KOPT-K1 (cell line): ENCODE results near the gene VEGFB.

ENCODE experiments used
- H3K27ac ChIP-seq: fragments of 200-600 bp; sonication (generic); 2 replicates; pipeline ENCODE4 v1.5.1; 2016; ENCODE audit warnings: antibody characterized with exemption, mild to moderate bottlenecking, low read depth, low read length; ENCODE audit not compliant: poor library complexity, severe bottlenecking
- H3K36me3 ChIP-seq: fragments of 200-600 bp; sonication (generic); 2 replicates; pipeline ENCODE4 v1.5.1; 2017; ENCODE audit warnings: antibody characterized with exemption, mild to moderate bottlenecking, low read length, moderate library complexity; ENCODE audit not compliant: insufficient read depth
- H3K9me3 ChIP-seq: fragments of 200-600 bp; sonication (generic); 2 replicates; pipeline ENCODE4 v1.5.1; 2017; ENCODE audit warnings: antibody characterized with exemption, low read length, mild to moderate bottlenecking; ENCODE audit not compliant: insufficient read depth, poor library complexity, severe bottlenecking

The VEGFB gene, protein sequence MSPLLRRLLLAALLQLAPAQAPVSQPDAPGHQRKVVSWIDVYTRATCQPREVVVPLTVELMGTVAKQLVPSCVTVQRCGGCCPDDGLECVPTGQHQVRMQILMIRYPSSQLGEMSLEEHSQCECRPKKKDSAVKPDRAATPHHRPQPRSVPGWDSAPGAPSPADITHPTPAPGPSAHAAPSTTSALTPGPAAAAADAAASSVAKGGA

DNA sequence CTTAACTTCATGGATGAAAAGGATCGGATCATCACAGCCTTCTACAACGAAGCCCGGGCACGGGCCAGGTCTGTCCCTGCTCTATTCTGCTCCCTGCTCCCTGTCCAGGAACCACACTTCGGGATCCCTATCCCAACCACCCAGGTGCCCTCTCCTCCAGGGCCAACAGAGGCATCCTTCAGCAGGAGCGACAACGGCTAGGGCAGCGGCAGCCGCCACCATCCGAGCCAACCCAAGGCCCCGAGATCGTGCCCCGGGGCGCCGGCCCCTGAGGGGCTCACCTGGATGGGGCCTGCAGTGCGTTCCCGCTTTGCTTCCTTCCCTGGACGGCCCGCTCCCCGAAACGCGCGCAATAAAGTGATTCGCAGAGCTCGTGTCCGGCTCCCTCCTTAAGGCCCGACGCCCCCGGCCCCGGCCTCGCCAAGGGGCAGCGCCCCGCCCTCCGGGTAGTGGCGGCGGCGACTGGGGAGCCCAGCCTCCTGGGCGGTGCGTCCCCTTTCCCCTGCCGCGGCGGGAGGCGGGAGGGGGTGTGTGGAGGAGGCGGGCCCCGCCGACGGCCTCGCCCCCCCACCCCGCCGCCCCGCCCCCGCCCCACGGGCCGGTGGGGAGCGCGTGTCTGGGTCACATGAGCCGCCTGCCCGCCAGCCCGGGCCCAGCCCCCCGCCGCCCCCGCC, at the start of gene VEGFB:
Gene VEGFB (plus strand): TSS at position 672 of the 674 bp plus-strand sequence. CDS start 250 bp downstream, outside the sequence.
- peak within 1 kb of the TSS; percentile 60 for H3K27ac ChIP-seq
- peaks cover 23% of the 10 kb centered on the region for H3K36me3 ChIP-seq
- no peaks in the 10 kb centered on the region for H3K9me3 ChIP-seq

DNA sequence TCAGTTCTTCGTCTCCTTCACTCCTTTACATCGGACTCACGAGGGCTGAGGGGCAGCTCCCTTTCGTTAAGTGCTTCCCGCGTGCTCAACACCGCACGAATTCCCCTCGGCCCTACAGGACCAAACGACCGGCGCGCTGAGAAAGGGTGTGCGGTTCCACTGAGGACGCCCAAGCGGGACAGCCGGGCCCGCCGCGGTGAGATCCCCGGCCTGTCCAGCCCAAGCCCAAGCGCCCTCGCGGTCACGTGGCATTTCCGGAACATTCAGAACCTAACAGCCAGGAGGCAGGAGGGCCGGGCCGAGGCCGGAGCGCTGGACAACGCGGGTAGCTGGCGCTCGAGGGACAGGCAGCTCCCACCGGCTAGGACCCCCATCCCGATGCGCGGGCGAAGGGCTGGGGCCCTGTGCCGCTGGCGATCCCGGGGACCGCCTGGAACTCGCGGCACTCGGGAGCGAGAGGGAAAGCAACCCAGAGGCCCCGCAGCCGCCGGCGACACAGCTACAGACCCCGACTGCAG, 49.1 kb upstream of the VEGFB start:
- H3K36me3 ChIP-seq = peaks cover 22% of the 10 kb centered on the region
- H3K27ac ChIP-seq = peak overlapping the region; percentile 80
- no peaks in the 10 kb centered on the region for H3K9me3 ChIP-seq

DNA sequence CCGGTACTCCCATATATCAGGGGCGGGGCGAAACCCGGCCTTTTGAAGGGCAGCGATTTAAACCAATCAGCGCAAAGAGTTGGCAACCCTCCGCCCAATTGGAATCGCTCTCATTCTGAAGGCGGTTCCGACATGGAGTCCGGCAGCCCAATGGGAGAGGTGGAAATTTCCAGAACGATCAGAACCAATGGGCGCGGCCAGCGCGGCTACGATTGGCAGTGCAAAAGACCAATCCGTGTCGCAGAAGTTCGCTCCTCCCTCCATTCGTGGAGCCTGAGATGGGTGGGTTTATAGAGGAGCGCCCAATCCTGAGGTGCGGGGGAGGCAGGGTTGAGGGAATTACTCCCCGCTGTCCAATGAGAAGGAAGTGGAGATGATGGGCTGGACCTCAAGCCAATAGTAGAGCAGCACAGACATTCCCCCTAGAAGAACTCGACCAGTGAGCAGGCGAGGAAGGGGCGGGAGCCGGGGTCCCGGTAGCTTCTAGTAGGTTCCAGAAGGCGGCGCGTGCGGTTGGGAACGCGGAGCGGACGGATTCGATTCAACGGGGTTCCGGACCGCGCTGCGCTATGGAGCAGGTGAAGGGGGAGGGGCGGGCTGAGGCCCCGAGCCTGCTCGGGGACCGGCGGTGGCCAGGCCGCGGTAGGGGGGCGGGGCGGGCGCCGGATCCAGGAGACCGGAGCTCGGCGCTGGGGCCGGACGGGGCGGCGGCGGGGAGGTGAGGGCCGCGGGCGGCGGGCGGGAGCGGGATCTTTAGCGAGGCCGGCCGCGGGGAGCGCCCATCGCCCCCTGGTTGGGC, 48.5 kb upstream of the VEGFB start, which contains the start of gene STIP1:
Gene STIP1 (plus strand): TSS at position 479 of the 799 bp plus-strand sequence. CDS start 91 bp downstream, at position 570.
- peak within 1 kb of the TSS; percentile 80 for H3K27ac ChIP-seq
- H3K36me3 ChIP-seq = peaks cover 29% of the 10 kb centered on the region
- H3K9me3 ChIP-seq = no peaks in the 10 kb centered on the region

DNA sequence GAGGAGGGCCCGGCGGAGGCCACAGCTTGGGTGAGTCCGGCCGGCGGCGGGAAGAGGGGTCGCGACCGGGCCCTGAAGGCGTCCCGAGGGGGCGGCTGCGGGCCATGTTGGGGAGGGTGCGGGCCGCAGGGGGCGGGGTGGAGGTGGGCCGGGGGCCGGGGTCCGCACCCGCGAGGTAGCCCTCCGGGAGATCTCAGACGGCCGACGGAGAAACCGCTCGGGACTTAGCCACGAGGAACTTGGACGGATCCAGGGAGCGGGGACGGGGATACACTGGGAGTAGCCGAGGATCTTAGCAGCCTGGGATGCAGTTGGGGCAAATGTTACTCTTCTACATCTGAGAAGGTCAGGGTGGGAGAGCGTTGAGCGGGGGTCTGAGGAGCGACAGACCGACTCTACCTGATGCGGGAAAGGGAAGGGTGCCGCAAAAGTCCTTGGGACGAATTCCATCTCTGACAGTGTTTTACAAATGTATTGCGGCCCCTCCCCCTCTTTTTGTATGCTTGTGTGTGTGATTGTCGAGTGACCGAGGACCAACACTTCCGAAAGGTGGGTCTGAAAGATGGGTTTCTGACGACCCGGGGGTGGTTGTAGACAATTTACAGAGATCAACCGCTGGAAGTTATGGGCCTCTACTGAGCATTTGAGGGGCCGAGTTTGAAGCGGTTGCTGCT, 47.8 kb upstream of the VEGFB start:
- peaks cover 36% of the 10 kb centered on the region for H3K36me3 ChIP-seq

DNA sequence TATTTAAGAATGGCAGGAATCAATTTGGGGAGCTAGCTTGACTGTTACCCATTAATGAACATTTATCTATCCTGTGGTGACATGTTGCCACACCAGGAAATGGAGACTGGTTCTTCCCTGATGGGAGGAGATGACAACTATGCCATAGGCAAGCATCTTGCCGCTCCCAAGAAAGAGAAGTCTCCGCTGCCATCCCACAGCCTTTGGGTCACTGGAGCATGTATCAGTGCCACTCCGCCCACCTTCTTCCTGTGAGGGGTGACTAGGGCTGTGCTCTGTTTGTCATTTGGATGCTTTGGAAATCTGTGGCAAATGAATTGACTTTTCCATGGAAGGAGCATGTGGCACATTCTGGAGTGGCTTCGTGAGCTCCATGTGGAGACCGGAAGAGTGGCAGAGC, 42.0 kb upstream of the VEGFB start:
- Histone ChIP-seq H3K27ac (no peak overlapping the region), H3K36me3 (peaks cover 94% of the 10 kb centered on the region), H3K9me3 (no peaks in the 10 kb centered on the region)

More for the DNA sequence above, 47.8 kb upstream of the VEGFB start:
- Histone ChIP-seq H3K9me3 (no peaks in the 10 kb centered on the region), H3K27ac (no peak overlapping the region)

DNA sequence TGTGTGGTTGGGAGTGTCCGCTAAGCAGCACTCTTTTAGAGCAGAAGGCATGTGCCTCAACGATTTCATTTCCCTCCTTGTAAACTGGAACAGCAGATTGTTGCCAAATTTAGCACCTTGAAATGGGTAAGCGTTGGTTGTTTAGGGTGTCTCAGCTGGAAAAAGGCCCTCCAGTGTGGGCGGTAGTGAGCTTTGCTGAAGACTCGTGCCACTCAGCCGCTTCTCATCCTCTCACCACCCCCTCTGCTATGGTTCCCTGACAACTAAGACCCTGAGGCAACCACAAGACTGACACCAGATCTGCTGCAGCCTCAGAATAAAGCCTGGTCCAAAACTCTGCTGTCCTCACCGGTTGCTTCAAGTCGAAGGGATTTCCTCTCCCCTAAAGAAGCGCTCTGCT, 37.8 kb upstream of the VEGFB start:
- Histone ChIP-seq H3K36me3 (peaks cover 98% of the 10 kb centered on the region), H3K27ac (no peak overlapping the region), H3K9me3 (no peaks in the 10 kb centered on the region)

DNA sequence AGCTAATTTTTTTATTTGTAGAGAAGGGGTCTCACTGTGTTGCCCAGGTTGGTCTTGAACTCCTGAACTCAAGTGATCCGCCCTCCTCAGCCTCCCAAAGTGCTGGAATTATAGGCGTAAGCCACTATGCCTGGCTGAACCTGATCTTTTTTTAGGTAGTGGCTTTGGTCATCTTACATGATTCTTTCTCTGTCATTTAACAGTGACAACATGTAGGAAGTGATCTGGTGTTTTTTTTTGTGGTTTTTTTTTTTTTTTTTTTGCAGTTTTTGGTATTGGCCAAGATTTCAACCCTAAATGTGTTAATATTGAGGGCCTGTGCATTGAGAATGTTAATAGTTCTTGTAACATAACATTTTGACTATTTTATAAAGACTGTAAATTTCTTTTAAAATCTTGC, 35.9 kb upstream of the VEGFB start:
- Histone ChIP-seq H3K36me3 (peaks cover 98% of the 10 kb centered on the region), H3K27ac (no peak overlapping the region), H3K9me3 (no peaks in the 10 kb centered on the region)

DNA sequence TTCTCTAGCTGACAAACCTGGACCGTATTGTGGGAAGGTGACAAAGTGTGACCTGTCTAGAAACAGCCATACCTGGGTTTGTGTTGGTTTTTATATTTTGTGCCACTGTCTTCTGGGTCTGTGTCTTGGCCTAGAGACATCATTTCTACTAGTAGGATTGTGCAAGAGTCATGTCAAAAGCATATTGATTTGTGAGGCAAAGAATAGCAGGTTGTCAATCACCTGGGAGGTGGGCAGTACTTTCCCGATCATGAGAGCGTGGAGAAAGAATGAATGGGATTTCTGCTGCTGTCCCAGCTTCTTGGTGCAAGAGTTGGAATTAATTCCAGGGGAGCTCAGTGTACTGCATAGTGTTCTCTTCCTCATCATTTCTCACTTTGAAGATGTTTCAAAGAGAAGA, 32.8 kb upstream of the VEGFB start:
- peaks cover 93% of the 10 kb centered on the region for H3K36me3 ChIP-seq
- no peak overlapping the region for H3K27ac ChIP-seq
- no peaks in the 10 kb centered on the region for H3K9me3 ChIP-seq

DNA sequence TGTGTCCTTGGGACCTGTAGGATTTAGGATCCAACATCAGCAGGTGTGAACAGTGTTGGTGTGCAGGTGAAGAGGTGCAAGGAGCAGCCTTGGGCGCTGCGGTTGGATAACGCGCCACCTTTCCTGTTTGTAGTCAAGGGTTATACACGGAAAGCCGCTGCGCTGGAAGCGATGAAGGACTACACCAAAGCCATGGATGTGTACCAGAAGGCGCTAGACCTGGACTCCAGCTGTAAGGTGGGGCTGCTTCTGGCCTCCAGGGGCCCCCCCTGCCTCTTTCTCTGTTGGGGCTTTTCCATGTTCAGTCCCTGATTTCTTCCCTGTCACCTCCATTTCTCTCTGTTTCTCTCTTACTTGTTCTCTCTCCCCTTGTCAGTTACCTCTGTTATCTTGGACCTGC, 31.4 kb upstream of the VEGFB start:
- no peak overlapping the region for H3K27ac ChIP-seq
- H3K36me3 ChIP-seq = peaks cover 79% of the 10 kb centered on the region
- H3K9me3 ChIP-seq = no peaks in the 10 kb centered on the region

DNA sequence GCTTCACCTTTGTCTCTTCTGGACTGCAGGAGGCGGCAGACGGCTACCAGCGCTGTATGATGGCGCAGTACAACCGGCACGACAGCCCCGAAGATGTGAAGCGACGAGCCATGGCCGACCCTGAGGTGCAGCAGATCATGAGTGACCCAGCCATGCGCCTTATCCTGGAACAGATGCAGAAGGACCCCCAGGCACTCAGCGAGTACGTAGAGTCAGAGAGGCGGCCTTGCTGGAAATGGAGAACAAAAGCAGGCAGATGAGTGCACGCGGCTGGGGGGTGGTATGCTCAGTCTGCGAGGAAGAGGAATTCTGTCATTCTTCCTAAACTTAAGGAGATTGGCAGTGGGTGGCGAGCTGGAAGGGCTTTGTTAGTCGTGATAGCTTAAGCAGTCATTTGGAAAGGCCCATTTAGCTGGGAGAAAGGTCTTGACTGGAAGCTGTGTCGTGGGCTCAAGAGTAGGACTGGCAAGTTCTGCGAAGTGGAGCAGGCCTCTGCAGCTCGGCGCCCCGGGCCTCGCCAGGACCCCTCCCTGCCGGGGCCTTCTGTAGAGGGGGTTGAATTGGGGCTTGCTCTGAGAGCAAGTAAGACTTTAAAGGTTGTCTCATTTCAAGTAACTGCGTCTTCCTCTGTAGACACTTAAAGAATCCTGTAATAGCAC, 30.8 kb upstream of the VEGFB start:
- no peaks in the 10 kb centered on the region for H3K9me3 ChIP-seq
- H3K27ac ChIP-seq = no peak overlapping the region
- peaks cover 76% of the 10 kb centered on the region for H3K36me3 ChIP-seq

DNA sequence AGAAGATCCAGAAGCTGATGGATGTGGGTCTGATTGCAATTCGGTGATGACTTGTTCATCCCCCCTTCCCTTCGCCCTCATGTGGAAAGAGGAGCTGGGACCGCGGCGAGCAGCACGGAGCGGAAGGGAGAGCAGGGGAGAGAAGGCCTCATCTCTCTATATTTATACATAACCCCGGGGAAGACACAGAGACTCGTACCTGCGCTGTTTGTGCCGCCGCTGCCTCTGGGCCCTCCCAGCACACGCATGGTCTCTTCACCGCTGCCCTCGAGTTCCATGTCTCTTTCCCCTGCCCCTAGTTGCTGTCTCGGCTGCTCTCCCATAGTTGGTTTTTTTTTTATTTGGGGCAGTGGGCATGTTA, 30.3 kb upstream of the VEGFB start:
- no peak overlapping the region for H3K27ac ChIP-seq
- no peaks in the 10 kb centered on the region for H3K9me3 ChIP-seq
- H3K36me3 ChIP-seq = peaks cover 76% of the 10 kb centered on the region

DNA sequence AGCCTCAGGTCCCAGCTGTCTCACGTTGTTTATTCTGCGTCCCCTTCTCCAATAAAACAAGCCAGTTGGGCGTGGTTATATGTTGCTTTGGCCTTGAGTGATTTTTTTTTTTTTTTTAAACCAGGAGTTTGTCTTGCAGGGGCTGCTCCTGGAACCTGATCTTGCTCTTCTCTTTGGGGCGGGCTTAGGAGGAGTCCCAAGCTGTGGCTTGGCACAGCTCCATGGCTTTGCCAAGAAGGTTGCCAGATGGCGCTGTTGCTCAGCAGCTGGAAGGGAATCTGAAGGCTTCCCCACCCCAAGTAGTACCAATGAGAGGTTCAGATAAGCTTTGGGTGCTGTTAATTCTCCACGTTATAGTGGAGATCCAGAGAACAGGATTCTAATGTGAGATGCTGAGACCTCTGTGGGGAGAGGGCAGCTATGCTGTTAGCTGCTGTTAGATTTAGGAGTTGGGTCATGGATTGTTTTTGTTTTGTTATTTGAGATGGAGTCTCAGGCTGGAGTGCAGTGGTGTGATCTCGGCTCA, 29.9 kb upstream of the VEGFB start:
- no peak overlapping the region for H3K27ac ChIP-seq
- H3K9me3 ChIP-seq = no peaks in the 10 kb centered on the region
- peaks cover 78% of the 10 kb centered on the region for H3K36me3 ChIP-seq

DNA sequence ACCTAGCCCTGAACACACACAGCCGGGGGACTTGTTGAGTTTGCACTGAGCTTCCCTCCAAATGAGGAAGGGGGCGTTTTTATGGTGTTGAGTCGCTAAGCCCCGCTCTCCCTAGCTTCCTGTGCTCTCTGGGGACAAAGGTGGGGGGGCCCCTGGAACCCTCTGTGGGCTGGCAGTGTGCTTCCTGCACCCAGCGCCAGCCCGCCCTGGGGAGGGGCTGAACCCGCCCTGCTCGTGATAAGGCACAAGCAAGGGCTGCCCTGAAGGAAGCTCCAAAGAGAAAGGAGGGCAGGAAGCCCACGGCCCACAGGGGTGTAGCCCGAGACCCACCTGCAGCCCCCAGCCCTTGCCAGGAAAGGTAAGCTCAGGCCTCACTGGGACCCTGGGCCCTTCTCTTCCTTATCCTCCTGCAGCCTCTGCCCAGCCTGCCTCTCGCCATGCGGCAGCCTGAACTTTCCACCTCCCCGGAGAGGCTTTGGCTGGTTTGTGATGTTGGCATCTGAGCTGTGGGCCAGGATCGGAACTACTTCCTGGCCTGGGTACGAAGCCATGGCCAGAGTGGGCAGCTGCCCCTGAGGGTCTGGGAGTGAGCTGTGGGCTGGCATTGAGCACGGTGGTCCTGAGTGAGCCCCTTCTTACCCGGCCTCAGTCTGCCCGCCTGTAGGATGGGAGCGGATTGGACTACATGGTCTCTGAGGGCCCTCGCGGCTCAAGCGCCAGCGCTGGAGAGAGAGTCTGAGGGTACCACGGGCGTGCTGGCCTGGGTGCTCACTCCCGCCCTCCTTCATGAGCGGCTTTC, 27.7 kb upstream of the VEGFB start, which contains the start of gene FERMT3:
Gene FERMT3 (plus strand): TSS at position 265 of the 799 bp plus-strand sequence. CDS start 644 bp downstream, outside the sequence.
- no peaks in the 10 kb centered on the region for H3K9me3 ChIP-seq
- H3K36me3 ChIP-seq = peaks cover 78% of the 10 kb centered on the region
- H3K27ac ChIP-seq = peak within 1 kb of the TSS; percentile 93
